Activated CD4-positive, CD25-positive, alpha-beta regulatory T cell treated with anti-CD3 and anti-CD28 coated beads, Interleukin-2, amount 50 U/mL, for 24 hours (primary cell): ENCODE results near the gene FSTL5.

Experiments used
- ATAC-seq, 2 donors: fragments of 150-1000 bp; cut with Tn5 transposase; one replicate each; pipeline ENCODE4 v1.10.0; 2021; ENCODE audit warnings: mild to moderate bottlenecking in 1 of 2, moderate library complexity in 1 of 2

The FSTL5 gene

DNA sequence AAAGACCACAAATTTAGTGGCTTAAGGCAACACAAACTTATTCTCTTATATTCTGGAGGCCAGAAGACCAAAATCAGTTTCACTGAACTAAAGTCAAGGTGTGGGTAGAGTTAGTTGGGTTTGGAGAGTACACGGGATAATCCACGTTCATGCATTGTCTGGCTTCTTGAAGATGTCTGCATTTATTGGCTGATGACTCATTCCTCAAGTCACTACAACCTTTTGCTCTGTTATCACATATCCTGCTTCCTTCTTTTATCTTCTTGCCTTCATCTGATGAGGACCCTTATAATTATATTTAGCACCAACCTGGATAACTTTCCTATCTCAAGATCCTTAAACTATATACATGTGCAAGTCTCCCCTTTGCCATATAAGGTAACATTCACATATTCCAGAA is 590.0 kb downstream of the FSTL5 start:
- no peak for ATAC-seq

- ATAC-seq, result no peak
These were observed 599.5 kb downstream of the FSTL5 start for GRCh38 chr4:161564230-161564834.

GRCh38 chr4:161555689-161556660 is 607.8 kb downstream of the FSTL5 start:
- ATAC-seq, result no peak

GRCh38 chr4:161554372-161554990 is 609.3 kb downstream of the FSTL5 start:
- ATAC-seq, result no peak

DNA sequence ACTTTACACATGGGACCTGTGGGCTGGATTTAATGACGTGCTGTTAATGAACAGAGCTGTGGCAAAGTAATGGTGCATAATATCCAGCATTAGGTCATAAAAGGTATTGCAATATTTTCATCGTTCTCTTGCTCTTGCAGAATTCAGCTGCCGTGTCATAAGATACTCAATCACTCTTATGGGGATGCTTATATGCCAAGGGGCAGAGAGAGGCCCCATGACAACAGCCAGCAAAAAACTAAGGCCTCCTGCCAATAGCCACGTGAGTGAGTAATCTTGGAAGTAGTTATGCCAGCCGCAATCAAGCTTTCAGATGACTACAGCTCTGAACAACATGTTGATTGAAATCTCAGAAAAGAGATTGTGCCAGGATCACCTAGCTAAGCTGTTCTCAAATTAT is 616.9 kb downstream of the FSTL5 start:
- no peak for ATAC-seq

DNA sequence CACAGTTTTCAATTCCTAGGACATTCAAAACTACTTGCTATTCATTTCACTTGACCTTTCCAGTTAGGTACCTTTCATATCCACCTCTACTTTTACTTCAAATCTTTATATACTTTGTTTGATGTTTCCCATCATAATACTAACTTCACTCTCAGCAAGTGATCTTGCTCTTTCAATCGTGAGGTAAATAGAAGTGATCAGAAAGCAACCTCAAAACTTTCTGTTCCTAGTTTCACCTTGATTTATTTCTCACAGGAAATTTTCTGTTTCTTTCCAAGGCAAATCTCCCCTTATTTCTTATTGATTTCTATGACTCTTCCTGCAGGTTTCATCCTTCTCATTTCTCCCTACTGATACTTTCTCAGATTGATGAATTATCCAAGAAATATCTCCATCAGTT is 623.5 kb downstream of the FSTL5 start:
- ATAC-seq, result no peak

DNA sequence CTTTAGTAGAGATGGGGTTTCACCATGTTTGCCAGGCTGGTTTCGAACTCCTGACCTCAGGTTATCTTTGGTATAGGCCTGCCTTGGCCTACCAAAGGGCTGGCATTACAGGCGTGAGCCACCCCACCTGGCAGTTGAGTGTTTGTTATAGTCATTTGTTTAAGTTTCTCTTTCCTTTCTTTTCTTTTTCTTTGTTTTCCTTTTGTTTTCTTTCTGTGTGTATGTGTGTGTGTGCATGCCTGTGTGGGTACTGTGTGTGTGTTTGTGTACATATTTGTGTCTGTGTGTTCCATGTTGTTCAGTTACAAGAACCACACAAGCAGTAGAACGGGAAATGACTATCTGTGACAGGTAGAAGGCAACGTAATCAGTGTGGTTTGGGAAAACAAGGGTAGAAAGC is 624.9 kb downstream of the FSTL5 start:
- ATAC-seq, result no peak

- ATAC-seq, result no peak
These were observed 633.1 kb downstream of the FSTL5 start for GRCh38 chr4:161530710-161531109.

DNA sequence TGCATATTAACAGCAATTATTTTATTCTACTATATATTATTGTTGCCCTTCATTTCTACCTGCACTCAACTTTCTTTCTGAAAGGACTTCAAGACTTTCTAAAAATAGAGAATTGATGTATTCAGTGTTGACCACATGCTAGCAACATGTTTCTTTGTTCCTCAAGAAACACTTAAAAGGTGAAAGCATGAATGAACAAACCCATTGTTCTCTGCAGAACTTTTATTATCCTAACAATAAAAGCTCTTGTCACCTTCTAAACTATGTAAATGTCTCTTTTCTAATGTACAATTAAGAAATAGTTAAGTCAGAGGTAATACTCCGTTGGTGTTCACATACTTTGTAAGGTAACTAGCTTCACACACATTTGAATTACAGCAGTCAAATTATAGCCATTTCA is 638.7 kb downstream of the FSTL5 start:
- ATAC-seq, result no peak

- ATAC-seq, result no peak
These were observed 641.8 kb downstream of the FSTL5 start for GRCh38 chr4:161522031-161522430.

- no peak for ATAC-seq
These were observed 644.2 kb downstream of the FSTL5 start for GRCh38 chr4:161519611-161520010.

DNA sequence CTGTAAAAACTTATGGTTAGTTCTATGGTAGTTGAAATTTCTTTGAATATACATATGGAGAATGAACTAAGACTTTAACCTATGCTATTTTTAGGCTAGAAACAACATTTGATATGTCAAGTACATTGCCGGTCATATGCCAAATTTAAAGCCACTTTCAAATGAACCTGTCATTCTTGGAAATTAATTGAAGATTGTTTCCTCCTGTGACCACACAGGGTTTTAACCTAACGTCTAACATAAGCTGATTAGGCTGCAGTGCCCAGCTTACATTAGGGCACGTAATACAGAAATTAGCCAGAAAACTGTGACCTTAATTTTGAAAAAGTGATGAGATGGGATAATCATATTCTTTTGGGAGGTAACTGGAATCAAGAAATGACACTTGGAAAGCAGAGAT is 645.9 kb downstream of the FSTL5 start:
- no peak for ATAC-seq

- ATAC-seq, result no peak
These were observed 658.7 kb downstream of the FSTL5 start for GRCh38 chr4:161505141-161505540.

- ATAC-seq, result no peak
These were observed 665.6 kb downstream of the FSTL5 start for GRCh38 chr4:161498155-161498554.

DNA sequence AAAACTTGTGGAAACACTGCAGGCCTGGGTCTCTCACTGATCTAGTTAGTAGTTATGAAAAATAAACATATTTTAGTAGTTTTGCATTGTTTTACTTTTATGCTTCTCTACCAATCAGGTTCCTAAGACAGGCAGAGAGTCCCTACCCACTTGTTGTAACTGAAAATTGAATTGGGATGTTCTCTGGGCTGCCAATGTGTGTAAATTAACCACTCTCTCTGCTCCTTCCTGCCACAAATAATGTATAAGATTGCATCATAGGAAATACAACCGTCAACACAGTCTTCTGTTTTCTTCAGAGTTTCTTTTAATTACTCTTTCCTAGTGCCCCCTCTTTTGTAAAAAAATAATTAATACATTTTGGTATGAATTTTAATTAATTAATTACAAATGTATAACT is 677.3 kb downstream of the FSTL5 start:
- no peak for ATAC-seq

DNA sequence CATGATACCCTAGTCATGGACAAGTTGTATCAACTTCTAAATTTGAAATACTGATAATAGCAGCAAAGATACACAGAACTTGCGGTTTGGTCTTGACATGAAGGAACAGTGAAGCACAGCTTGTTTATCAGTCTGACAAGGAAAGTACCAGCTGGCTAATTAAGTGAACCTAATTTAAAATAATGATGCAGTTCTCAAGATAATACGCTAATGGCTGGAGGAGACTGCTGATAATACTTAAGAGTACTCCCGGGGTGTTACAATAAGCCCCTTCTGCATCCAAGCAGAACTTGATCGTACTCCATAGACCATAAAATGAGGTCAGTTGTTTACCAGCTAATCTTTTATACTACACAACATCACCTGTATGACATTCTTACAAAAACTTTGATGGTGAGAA is 697.5 kb downstream of the FSTL5 start:
- no peak for ATAC-seq

- ATAC-seq, result no peak
These were observed 700.4 kb downstream of the FSTL5 start for GRCh38 chr4:161463436-161463835.

DNA sequence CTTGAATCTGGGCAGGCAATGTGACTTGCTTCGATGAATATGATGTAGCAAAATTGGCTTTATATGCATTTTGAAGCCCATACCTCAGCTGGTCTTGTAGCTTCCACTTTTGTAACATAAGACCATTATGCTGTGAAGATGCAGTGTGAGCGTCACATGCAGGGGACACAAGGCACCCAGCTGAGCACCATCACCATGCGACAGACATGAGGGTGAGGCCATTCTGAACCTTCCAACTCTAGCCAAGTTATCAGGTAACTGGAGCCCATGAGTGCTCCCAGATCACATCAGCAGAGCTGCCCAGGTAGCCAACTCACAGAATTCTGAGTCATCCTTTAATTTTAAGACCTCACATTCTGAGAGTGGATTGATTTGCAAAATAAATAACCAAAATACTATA is 705.9 kb downstream of the FSTL5 start:
- ATAC-seq, result no peak

DNA sequence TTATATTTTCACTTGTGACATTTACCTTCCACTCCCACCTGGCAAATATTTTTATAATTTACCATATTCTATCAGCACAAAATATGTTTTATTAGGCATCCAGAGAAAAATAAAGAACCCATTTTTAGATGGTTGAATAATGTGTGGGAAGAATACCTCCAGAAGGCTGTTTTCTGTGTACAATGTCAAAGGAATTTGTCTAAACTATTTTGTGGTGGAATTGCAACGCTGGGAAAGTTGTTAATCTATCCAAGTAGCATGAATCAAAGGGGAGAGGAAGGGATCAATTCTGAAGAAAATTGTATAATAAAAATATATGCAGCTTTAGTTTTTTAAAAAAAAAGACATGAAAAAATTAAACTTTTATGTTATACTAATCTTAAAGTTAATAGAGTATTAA is 706.5 kb downstream of the FSTL5 start:
- no peak for ATAC-seq

GRCh38 chr4:161454860-161455259 is 708.9 kb downstream of the FSTL5 start:
- no peak for ATAC-seq

- no peak for ATAC-seq
These were observed 715.1 kb downstream of the FSTL5 start for GRCh38 chr4:161448550-161449180.

- no peak for ATAC-seq
These were observed 719.2 kb downstream of the FSTL5 start for GRCh38 chr4:161444626-161445025.

DNA sequence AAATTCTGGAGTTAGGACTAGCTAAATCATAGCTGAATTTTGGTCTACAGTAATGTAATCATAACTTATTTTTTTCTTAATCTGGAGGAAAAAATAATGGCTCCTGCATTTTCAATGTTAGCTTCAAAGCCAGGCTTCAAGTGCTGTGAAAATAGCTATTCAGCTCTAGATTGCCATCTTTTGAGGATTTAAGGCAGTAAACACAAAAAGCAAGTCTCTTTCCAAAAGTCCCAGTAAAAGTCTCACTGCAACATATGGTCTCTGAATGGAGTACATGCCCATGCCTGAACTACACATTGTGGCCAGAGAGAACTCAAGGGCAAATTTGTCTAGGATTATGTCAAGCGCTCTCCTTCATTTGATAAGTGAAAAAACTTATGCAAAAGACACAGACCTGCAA is 720.9 kb downstream of the FSTL5 start:
- no peak for ATAC-seq
